Measurements from ENCODE around the gene PTK7.

DNA sequence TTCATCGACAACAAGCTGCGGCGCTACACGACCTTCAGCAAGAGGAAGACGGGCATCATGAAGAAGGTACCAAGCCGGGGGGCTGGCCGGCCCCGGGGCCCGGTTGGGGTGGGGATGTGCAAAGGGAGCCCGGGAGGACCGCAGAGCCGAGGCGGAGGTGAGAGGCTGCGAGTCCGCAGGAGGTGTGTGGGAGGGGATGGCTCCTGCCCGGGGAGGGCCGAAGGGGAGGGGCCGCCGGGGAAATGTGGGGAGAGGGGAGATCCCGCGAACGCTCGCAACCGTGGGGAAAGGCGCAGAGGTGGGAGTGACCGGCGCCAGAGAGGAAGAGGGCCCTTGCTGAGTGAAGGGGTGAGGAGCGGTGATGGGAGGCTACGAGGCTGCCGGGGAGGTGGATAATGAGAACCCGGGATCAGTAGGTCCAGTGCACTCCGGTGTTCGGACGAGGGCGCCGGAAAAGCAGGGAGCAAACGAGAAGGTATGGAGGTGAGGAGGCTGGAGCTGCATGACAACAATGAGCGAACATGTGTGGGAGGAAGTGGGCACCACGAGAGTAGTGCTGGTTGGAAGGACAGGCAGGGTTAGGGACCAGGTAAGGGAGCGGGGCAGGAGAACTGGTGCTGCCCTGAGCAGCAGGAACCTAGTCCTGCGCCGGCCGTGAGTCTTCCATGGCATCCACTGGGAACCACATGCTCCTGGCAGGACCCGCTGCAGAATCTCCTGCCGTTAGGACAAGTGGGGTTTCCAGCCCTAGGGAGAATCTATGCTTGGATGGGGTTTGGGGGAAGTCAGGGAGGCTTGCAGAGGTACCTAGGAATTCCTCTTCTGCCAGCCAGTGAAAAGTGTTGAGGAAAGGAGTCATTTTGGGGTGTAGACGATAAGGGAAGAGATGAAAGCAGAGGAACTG lies 96.2 kb downstream of the PTK7 start:
- TF ChIP-seq, protein P1, sequence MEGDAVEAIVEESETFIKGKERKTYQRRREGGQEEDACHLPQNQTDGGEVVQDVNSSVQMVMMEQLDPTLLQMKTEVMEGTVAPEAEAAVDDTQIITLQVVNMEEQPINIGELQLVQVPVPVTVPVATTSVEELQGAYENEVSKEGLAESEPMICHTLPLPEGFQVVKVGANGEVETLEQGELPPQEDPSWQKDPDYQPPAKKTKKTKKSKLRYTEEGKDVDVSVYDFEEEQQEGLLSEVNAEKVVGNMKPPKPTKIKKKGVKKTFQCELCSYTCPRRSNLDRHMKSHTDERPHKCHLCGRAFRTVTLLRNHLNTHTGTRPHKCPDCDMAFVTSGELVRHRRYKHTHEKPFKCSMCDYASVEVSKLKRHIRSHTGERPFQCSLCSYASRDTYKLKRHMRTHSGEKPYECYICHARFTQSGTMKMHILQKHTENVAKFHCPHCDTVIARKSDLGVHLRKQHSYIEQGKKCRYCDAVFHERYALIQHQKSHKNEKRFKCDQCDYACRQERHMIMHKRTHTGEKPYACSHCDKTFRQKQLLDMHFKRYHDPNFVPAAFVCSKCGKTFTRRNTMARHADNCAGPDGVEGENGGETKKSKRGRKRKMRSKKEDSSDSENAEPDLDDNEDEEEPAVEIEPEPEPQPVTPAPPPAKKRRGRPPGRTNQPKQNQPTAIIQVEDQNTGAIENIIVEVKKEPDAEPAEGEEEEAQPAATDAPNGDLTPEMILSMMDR (conservative IDR thresholded peaks at IDR 0.05; ENCODE audit: low read length) = no peak
- no peak for TF ChIP-seq EZH2phosphoT487 (IDR thresholded peaks at IDR 0.05; ENCODE audit: borderline replicate concordance, low read depth, low read length)

Data from OCI-LY7 (cell line).